GM19351 (cell line): ENCODE results near the gene PCNX2.

Experiments used
- ATAC-seq: cut with Tn5 transposase; IDR thresholded peaks from one replicate; pipeline ENCODE4 v1.9.1; 2021; ENCODE audit warnings: mild to moderate bottlenecking, moderate library complexity; ENCODE audit not compliant: unreplicated experiment

Gene PCNX2

DNA sequence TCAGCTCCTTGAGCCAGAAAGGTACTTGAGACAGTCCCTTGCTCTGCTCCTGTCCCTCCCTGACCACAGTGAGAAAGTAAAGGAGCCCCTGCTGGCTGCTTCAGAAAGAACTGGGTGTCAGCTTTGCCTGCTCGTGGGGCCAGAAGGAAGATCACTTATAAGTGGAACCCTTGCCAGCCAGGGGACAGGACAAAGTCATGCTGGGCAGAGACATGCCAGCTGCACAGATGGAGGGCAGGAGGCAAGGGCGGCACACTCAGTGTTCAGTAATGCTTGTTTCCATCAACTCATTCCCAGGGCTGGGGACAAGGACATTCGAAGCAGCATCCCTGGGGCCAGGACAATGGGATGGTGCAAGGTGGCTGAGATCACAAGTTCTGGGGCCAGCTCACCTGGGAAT is 303.3 kb downstream of the PCNX2 start:
- no peak for ATAC-seq

GRCh38 chr1:232991238-232991637 is 304.3 kb downstream of the PCNX2 start:
- no peak for ATAC-seq

DNA sequence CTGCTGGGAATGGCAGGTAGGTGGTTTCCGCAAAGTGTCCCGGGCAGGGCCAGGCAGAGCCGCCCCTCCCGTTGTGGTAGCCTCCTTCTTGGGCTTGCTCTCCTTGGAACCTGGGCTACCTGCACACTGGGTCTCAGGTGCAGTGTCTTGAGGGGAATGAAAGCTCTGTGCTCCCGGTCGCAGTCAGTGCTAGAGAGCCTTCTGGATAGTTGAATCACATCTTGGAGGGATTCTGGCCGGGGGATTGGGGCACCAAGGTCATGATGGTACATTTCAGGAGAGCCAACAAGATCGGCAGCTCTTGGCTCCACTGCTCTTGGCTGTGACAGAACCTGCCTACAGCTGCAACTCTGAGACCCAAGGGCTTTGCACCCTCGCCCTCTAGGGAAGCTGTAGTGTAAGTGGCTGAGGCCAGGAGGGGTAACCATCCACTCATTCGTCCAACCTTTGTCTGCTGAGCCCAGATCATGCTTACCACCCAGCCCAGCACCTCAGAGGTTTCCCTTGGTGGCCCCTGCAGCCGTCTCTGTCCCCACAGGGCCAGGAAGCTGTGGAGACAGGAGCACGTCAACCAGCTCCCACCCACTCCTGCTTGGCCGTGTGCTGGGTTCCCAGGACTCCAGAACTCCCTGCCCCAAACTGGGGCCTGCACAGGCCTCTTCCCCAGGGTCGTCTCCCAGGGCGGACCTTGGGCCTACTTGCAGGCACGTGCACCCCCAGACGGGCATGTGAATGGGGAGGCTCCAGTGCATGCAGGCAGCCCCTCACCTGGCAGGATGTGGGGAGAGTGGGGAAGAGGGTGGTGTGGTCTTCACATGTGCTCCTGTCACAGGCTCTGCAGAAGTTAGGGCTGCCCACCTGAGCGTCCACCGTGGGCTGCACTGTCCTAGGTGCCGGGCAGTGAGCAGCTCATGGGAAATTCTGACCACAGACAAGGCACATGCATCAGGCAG is 305.1 kb downstream of the PCNX2 start:
- ATAC-seq = no peak

GRCh38 chr1:232988572-232989040 is 306.9 kb downstream of the PCNX2 start:
- ATAC-seq = no peak

GRCh38 chr1:232987774-232988140 is 307.8 kb downstream of the PCNX2 start:
- ATAC-seq = no peak

DNA sequence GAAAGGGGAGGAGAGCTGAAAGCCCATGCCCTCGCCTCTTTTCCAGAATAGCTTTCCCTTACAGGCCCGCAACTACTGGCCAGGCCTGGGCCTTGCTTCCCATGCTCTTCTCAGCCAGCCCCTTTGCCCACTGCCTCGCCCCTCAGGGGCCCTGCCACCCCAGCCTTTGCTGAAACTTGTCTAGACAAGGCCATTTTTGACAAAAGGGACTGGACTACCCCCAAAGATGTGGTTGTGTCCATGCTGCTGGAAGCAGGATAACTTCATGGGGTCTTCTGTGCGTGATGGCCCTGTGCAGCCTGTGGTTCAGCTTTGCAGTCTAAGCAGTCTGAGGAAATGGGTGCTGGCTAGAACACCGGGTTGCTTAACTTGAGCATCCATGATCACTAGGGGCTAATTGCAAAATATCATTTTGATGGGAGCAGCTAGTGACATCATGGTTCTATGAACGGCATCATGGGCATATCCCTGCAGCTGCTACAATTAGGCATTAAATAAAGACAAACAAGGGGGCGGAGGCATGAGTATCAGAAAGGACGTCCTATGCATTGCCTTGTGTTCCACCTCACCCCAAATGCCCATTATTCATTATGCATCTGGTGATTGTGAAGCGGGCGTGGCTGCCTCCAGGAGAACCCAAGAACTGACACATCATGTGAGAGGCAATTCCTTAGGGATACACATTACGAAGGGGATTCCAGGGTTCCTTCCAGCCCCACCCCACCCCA is 308.3 kb downstream of the PCNX2 start:
- no peak for ATAC-seq

- no peak for ATAC-seq
Measured at GRCh38 chr1:232986527-232986922, 309.0 kb downstream of the PCNX2 start.

- ATAC-seq = no peak
Measured at GRCh38 chr1:232985882-232986526, 309.5 kb downstream of the PCNX2 start.

GRCh38 chr1:232984577-232985425 is 310.7 kb downstream of the PCNX2 start:
- ATAC-seq = no peak

DNA sequence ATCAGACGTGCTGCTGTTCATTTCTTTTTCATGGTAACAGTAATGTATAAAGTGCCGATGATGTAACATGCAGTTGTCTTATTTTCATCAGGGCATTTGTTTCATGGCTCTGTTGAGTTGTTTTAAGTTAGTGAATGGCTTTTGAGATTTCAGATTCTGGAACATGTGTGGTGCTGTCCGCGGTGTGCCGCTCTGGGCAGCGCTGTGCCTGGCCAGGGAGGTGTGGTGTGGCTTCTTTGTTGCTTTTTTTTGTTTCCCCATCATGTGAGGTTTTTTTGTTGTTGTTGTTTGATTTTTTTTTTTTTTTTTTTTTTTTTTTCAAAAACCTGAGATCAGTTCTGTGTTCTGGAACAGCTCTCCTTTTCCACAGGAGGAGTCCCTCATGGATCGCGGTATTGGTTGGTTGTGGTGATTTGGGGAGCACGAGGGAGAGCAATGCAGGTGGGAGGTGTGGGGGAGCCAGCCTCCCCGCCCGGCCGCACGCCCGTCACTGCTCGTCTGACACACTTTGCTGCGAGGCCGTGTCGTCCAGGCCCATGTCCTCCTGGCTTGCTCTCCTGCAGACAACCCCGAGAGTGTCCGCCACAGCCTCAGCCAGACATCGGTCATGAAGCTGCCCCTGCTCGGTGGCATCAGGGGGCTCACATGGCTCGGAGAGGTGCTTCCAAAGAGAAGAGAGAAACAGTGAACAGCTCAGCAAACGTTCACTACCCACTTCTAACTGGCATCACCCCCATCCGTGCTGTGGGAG is 311.5 kb downstream of the PCNX2 start:
- ATAC-seq = no peak

- ATAC-seq = no peak
Measured at GRCh38 chr1:232983375-232983774, 312.1 kb downstream of the PCNX2 start.

- ATAC-seq = no peak
Measured at GRCh38 chr1:232982238-232982944, 313.1 kb downstream of the PCNX2 start.

GRCh38 chr1:232980986-232981560 is 314.5 kb downstream of the PCNX2 start:
- no peak for ATAC-seq

DNA sequence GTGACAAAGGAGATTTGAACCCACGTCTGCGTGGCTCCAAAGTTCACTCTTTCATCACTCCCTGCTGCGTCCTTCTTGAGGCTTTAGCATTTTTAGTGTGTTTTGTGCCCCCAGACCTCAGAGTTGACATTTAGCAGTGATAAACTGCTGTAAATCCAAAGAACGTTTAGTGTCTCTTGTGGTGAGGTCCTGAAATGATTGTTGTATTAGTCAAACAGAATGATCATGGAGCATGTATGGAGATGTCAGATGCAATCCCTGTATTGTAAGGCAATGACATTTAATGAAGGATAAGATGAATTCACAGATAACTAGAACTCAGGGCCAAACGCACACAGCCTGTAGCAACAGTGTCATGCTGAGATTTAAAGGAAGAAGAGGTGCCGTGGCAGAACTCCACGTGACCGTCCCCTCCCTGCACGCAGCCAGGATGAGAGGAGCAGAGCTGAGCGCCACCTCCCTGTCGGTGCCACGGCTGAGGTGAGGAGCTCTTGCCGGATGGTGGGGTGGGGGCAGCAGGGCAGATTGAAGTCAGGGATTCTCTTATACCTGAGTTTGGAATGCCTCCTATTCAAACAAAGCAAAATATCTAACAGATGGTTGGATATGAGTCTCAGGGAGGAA is 315.1 kb downstream of the PCNX2 start:
- no peak for ATAC-seq

DNA sequence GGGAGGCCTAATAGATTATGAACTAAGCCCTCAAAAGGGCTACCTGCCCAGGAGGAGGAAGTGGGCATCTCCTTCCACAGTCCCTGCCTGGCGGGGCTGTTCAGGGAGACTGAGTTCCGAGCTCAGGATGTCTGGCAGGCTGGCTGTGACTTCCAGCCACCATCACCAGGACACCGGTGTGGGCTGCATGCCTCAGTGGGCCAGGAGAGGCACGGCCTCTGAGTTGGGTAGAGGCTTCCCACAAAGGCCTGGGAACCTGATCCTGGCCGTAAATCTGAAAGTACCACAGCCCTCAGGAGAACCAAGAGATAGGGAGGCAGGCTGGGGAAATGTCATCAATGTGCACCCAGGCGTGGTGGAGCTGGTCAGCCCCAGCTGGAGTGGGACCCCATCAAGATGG is 316.0 kb downstream of the PCNX2 start:
- ATAC-seq = no peak

DNA sequence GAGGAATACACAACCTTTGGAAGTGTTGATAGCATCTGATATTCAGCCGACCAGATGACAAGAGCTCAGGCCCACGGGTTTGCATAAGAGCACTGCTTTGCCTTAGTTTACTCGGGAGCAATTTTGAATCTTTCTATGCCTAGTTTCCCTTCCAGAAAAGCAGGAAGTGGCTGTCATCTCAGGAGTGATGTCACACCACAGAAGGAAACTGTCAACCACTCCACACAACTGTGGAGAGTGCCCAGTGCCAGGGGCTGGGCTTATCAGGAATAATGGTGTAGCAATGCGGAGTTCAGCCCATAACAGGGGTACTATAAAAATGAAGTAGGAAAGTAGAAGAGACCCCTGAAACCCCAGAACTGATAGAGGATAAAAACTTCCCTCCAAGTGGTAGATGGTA is 316.7 kb downstream of the PCNX2 start:
- no peak for ATAC-seq

DNA sequence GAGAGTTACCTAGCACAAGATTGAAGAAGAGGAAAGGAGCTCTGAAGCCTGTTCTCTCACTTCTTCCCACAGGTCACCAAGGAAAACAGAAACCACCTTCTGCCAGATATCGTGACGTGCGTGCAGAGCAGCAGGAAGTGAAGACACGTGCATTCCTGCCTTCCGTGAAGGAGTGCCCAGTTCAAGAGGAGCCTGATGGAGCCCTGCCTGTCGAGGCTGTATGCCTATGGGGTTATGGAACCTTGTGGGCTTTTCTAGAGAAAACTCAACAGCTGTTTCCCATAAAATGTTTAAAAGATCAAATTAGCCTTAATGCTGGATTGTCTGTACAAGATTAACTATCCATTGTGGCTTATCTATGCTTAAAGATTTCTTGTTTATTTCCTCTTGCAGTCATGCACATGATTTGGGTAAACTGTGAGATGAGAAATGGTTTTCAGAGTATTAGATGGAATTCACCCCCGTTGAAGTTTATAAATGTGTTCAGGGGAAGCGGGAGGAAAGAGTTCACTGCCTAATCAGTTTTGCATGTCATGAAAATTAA is 317.4 kb downstream of the PCNX2 start:
- no peak for ATAC-seq

- ATAC-seq = no peak
Measured at GRCh38 chr1:232974971-232975370, 320.6 kb downstream of the PCNX2 start.
